IMR-90 (cell line): Measurements from ENCODE around the gene UBR1. TPM values are rescaled to one million over a fixed set of nuclear protein-coding genes. Genes with fewer than 3 reads are reported as not detected.

Experiments
- ATAC-seq: fragments of 200-7000 bp; cut with Tn5 transposase; 2 replicates; pipeline ENCODE4 v1.9.1; 2020; ENCODE audit warnings: low read depth, mild to moderate bottlenecking, moderate library complexity
- BruUV-seq: library from RNA; stranded (reverse); fragments of 400-500 nt; replicated peaks from 2 replicates; lab custom pipeline; 2021; lab: Mats Ljungman, UMichigan
- CTCF ChIA-PET: fragments of 300-600 bp; formaldehyde crosslinking; extraction: SDS; loops from one replicate; lab custom pipeline; 2021; ENCODE audit warnings: antibody characterized with exemption; lab: Yijun Ruan, JAX
- POLR2A ChIA-PET: fragments of 300-600 bp; sonication (Branson Sonifier 250); formaldehyde crosslinking; loops from one replicate; lab custom pipeline; 2022; ENCODE audit warnings: antibody characterized with exemption; ENCODE audit not compliant: unreplicated experiment; lab: Charles Lee
- DNase-seq: peaks from one replicate; pipeline ENCODE4 v3.0.0; 2013
- H2AFZ ChIP-seq: replicated peaks from 2 replicates; pipeline ENCODE3; 2013; ENCODE audit warnings: low read length, mild to moderate bottlenecking; ENCODE audit not compliant: poor library complexity
- H2AK5ac ChIP-seq: 2 replicates; pipeline ENCODE4 v1.6.1; 2013; ENCODE audit warnings: low read depth, low read length, inconsistent platforms
- H2AK9ac ChIP-seq: replicated peaks from 2 replicates; pipeline ENCODE3; 2013; ENCODE audit warnings: mild to moderate bottlenecking, low read depth, low read length, moderate library complexity; ENCODE audit not compliant: poor library complexity
- H2BK120ac ChIP-seq: 2 replicates; pipeline ENCODE4 v1.6.1; 2013; ENCODE audit warnings: low read depth, low read length, inconsistent platforms
- H2BK15ac ChIP-seq: 3 replicates; pipeline ENCODE4 v1.6.1; 2013; ENCODE audit warnings: low read depth, low read length, inconsistent platforms
- H2BK20ac ChIP-seq: 2 replicates; pipeline ENCODE4 v1.6.1; 2013; ENCODE audit warnings: low read depth, mild to moderate bottlenecking, inconsistent platforms, low read length, moderate library complexity
- H2BK5ac ChIP-seq: 2 replicates; pipeline ENCODE4 v1.6.1; 2013; ENCODE audit warnings: mild to moderate bottlenecking, low read depth, low read length, inconsistent platforms; ENCODE audit not compliant: poor library complexity, severe bottlenecking
- H3K14ac ChIP-seq: replicated peaks from 2 replicates; pipeline ENCODE4 v1.6.1; 2013; ENCODE audit warnings: low read depth, low read length, inconsistent platforms
- H3K18ac ChIP-seq: 2 replicates; pipeline ENCODE4 v1.6.1; 2013; ENCODE audit warnings: low read depth, low read length, control low read depth
- H3K23ac ChIP-seq: 2 replicates; pipeline ENCODE4 v1.6.1; 2013; ENCODE audit warnings: low read depth, low read length, inconsistent platforms
- H3K27ac ChIP-seq: 2 replicates; pipeline ENCODE4 v1.5.1; 2013; ENCODE audit warnings: mild to moderate bottlenecking, control low read depth, low read length; ENCODE audit not compliant: insufficient read depth
- H3K27me3 ChIP-seq: 2 replicates; pipeline ENCODE4 v1.6.1; 2013; ENCODE audit warnings: low read length; ENCODE audit not compliant: control insufficient read depth, insufficient read depth
- H3K36me3 ChIP-seq: 2 replicates; pipeline ENCODE4 v1.6.1; 2013; ENCODE audit warnings: low read length, mixed read lengths; ENCODE audit not compliant: control insufficient read depth, insufficient read depth
- H3K4ac ChIP-seq: 2 replicates; pipeline ENCODE4 v1.6.1; 2013; ENCODE audit warnings: low read depth, low read length, inconsistent platforms
- H3K4me1 ChIP-seq: 2 replicates; pipeline ENCODE4 v1.6.1; 2013; ENCODE audit warnings: low read length, mixed read lengths; ENCODE audit not compliant: control insufficient read depth, insufficient read depth
- H3K4me2 ChIP-seq: 2 replicates; pipeline ENCODE4 v1.6.1; 2013; ENCODE audit warnings: low read depth, mild to moderate bottlenecking, control low read depth, low read length, moderate library complexity
- H3K4me3 ChIP-seq: 2 replicates; pipeline ENCODE4 v1.5.1; 2013; ENCODE audit warnings: low read depth, mild to moderate bottlenecking, control low read depth, low read length, moderate library complexity; ENCODE audit not compliant: insufficient read depth
- H3K56ac ChIP-seq: 2 replicates; pipeline ENCODE4 v1.6.1; 2013; ENCODE audit warnings: low read length, inconsistent platforms; ENCODE audit not compliant: insufficient read depth; ENCODE audit errors: extremely low read depth
- H3K79me1 ChIP-seq, 2 experiments: 2 replicates each; pipeline ENCODE4 v1.6.1; 2013; ENCODE audit warnings: low read length in 2 of 2, inconsistent platforms in 1 of 2, low read depth in 1 of 2
- H3K9ac ChIP-seq: 2 replicates; pipeline ENCODE4 v1.6.1; 2013; ENCODE audit warnings: low read depth, low read length, control low read depth
- H3K9me1 ChIP-seq: 2 replicates; pipeline ENCODE4 v1.6.1; 2013; ENCODE audit warnings: low read length, inconsistent platforms; ENCODE audit not compliant: insufficient read depth
- H3K9me3 ChIP-seq: 2 replicates; pipeline ENCODE4 v1.6.1; 2013; ENCODE audit warnings: low read length; ENCODE audit not compliant: control insufficient read depth, insufficient read depth
- H4K20me1 ChIP-seq: 2 replicates; pipeline ENCODE4 v1.6.1; 2013; ENCODE audit warnings: low read length, inconsistent platforms; ENCODE audit not compliant: insufficient read depth
- H4K5ac ChIP-seq: 2 replicates; pipeline ENCODE4 v1.6.1; 2013; ENCODE audit warnings: mild to moderate bottlenecking, low read depth, low read length, control low read depth
- H4K8ac ChIP-seq, 2 experiments: 2 replicates each; pipeline ENCODE4 v1.6.1; 2013; ENCODE audit warnings: low read depth in 2 of 2, low read length in 2 of 2, control low read depth in 1 of 2, inconsistent platforms in 1 of 2
- H4K91ac ChIP-seq: 2 replicates; pipeline ENCODE4 v1.6.1; 2013; ENCODE audit warnings: low read depth, low read length, inconsistent platforms; ENCODE audit not compliant: insufficient read depth
- BHLHE40 ChIP-seq: fragments of 150-350 bp; IDR thresholded peaks from 2 replicates; pipeline ENCODE4 v1.6.1; 2016; ENCODE audit warnings: mild to moderate bottlenecking, low read depth, low read length
- CEBPB ChIP-seq: IDR thresholded peaks from 2 replicates; pipeline ENCODE4 v1.6.1; 2012; ENCODE audit warnings: low read depth, low read length, improper control_type of control experiment
- CHD1 ChIP-seq: IDR thresholded peaks from 2 replicates; pipeline ENCODE4 v1.6.1; 2012; ENCODE audit warnings: low read depth, low read length, improper control_type of control experiment
- MAFK ChIP-seq: IDR thresholded peaks from 2 replicates; pipeline ENCODE4 v1.6.1; 2012; ENCODE audit warnings: low read depth, low read length, improper control_type of control experiment
- MXI1 ChIP-seq: IDR thresholded peaks from 2 replicates; pipeline ENCODE4 v1.6.1; 2012; ENCODE audit warnings: low read depth, mild to moderate bottlenecking, low read length, moderate library complexity, borderline replicate concordance
- RCOR1 ChIP-seq: IDR thresholded peaks from 2 replicates; pipeline ENCODE4 v1.6.1; 2012; ENCODE audit warnings: mild to moderate bottlenecking, low read length, improper control_type of control experiment; ENCODE audit not compliant: insufficient replicate concordance
- dilution Hi-C: fragments of 300-500 bp; cut with HindIII; formaldehyde crosslinking; loops from one replicate; pipeline ENCODE4 v1.14.3; 2018; ENCODE audit warnings: low sequenced_read_pairs; ENCODE audit not compliant: unreplicated experiment
- in situ Hi-C: fragments of 300-500 bp; cut with MboI; formaldehyde crosslinking; loops from 3 replicates; pipeline ENCODE4 v1.14.3; 2019; ENCODE audit warnings: low sequenced_read_pairs, inconsistent platforms, mixed read lengths
- intact Hi-C: fragments of 100-400 bp; cut with micrococcal nuclease; formaldehyde crosslinking; loops from 2 replicates; pipeline ENCODE4 v1.10.0; 2022
- polyA plus RNA-seq, 3 experiments: library from polyadenylated mRNA; depleted of rRNA; stranded (reverse); fragments of >200 nt; gene quantifications; 2 replicates each; pipeline ENCODE4 v1.2.3, GENCODE V29; 2012; ENCODE audit warnings: low replicate concordance in 1 of 3
- total RNA-seq: library from RNA; depleted of rRNA; stranded (reverse); fragments of >200 nt; gene quantifications from 2 replicates; pipeline ENCODE4 v1.2.3, GENCODE V29; 2012
- TF ChIP-seq, protein P1 (sequence below): fragments of 150-350 bp; IDR thresholded peaks from 2 replicates; pipeline ENCODE4 v1.6.1; 2017; ENCODE audit warnings: mild to moderate bottlenecking, antibody characterized with exemption, low read length, low read depth
- TF ChIP-seq, protein P2 (sequence below): fragments of 150-350 bp; IDR thresholded peaks from 2 replicates; pipeline ENCODE4 v1.6.1; 2016; ENCODE audit warnings: low read depth, mild to moderate bottlenecking, low read length, moderate library complexity, borderline replicate concordance

The UBR1 gene
- total and polyA plus RNA-seq, 2 of the 4 experiments (the other 2 are of a cell fraction) = 6.5 to 30.1 TPM

- TF ChIP-seq CHD1 (no peak), MXI1 (no peak), CEBPB (no peak), BHLHE40 (no peak)
These were observed at the start of gene UBR1 (continued) for GRCh38 chr15:43105778-43106485.

GRCh38 chr15:43153269-43153668, 47.4 kb upstream of the UBR1 start:
- ChIA-PET CTCF (no interaction called here), POLR2A (no interaction called here)
- ATAC-seq (no peak), DNase-seq (no peak)
- Histone ChIP-seq H3K9me3 (no peaks in the 10 kb centered on the region), H4K91ac (no peak overlapping the region), H3K27me3 (no peaks in the 10 kb centered on the region), H3K4ac (no peak overlapping the region), H4K5ac (no peak overlapping the region), H3K9me1 (peaks cover 2% of the 10 kb centered on the region), H3K27ac (no peak overlapping the region), H3K18ac (no peak overlapping the region), H3K23ac (no peak overlapping the region), H2BK15ac (no peak overlapping the region), H3K4me2 (no peak overlapping the region), H4K8ac (no peak overlapping the region), H2BK20ac (no peak overlapping the region), H3K36me3 (peaks cover 8% of the 10 kb centered on the region), H4K20me1 (no peaks in the 10 kb centered on the region), H2AK5ac (no peak overlapping the region), H3K4me3 (no peak overlapping the region), H2AFZ (no peak overlapping the region), H2BK5ac (no peak overlapping the region), H2AK9ac (no peak overlapping the region), H3K79me1 (peaks cover 0 to 5% of the 10 kb centered on the region in 2 experiments; a peak in 3 of 4 replicates), H2BK120ac (no peak overlapping the region), H3K9ac (no peak overlapping the region), H3K4me1 (peaks cover 2% of the 10 kb centered on the region; the same call in 1 of the 2 replicates), H3K14ac (no peak overlapping the region), H3K56ac (no peak overlapping the region)
- TF ChIP-seq RCOR1 (no peak), MAFK (no peak), BHLHE40 (no peak)
- TF ChIP-seq, protein P1, sequence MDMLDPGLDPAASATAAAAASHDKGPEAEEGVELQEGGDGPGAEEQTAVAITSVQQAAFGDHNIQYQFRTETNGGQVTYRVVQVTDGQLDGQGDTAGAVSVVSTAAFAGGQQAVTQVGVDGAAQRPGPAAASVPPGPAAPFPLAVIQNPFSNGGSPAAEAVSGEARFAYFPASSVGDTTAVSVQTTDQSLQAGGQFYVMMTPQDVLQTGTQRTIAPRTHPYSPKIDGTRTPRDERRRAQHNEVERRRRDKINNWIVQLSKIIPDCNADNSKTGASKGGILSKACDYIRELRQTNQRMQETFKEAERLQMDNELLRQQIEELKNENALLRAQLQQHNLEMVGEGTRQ = no peak
- TF ChIP-seq, protein P2, sequence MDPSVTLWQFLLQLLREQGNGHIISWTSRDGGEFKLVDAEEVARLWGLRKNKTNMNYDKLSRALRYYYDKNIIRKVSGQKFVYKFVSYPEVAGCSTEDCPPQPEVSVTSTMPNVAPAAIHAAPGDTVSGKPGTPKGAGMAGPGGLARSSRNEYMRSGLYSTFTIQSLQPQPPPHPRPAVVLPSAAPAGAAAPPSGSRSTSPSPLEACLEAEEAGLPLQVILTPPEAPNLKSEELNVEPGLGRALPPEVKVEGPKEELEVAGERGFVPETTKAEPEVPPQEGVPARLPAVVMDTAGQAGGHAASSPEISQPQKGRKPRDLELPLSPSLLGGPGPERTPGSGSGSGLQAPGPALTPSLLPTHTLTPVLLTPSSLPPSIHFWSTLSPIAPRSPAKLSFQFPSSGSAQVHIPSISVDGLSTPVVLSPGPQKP = no peak
- intact Hi-C loops (no loop called here), dilution Hi-C loops (no loop called here), in situ Hi-C loops (no loop called here)
- TSS peak; percentile 22 for BruUV-seq
